Body of pancreas (tissue), 4 donors: ENCODE measurements around the gene ZNF429.

Experiments
- CTCF ChIP-seq, 7 experiments: fragments of 450-650 bp in 4 of 7; fragments of 200-600 bp in 3 of 7; sonication (generic) in 3 of 7; IDR thresholded peaks; one replicate each; pipeline ENCODE4 v1.5.1; 2016 to 2019; ENCODE audit warnings: antibody characterized with exemption in 7 of 7
- POLR2A ChIP-seq, 3 donors: fragments of 450-650 bp; IDR thresholded peaks; one replicate each; pipeline ENCODE4 v1.6.1; 2016; ENCODE audit warnings: antibody characterized with exemption in 3 of 3, mild to moderate bottlenecking in 2 of 3

- TF ChIP-seq POLR2A (IDR thresholded peaks at IDR 0.05), result no peak
- TF ChIP-seq CTCF (IDR thresholded peaks at IDR 0.05), result no peak
Measured at GRCh38 chr19:21498651-21499050, 6.8 kb upstream of the ZNF429 start.
